ENCODE results near the gene PAX5. TPM values are rescaled to one million over a fixed set of nuclear protein-coding genes. Genes with fewer than 3 reads are reported as not detected.

Gene PAX5
- total RNA-seq, 2 experiments from 2014 or later = 0.95 to 1.1 TPM

- ChIA-PET CTCF (interaction anchor here (1.0 kb wide), 1 partner anchor 90 kb away, joined by 4 read pairs; no protein-coding TSS in a partner anchor), POLR2A (no interaction called here)
- H3K4me3 Mint-ChIP-seq = no peak overlapping the region
- DNase-seq = no peak
- ATAC-seq = no peak
- H3K36me3 Mint-ChIP-seq (ENCODE audit: low read depth) = no peaks in the 10 kb centered on the region
- peaks cover 2% of the 10 kb centered on the region for H3K4me1 Mint-ChIP-seq (ENCODE audit: low read depth)
- H3K9me3 Mint-ChIP-seq = no peaks in the 10 kb centered on the region
- H3K27me3 Mint-ChIP-seq = peaks cover 13% of the 10 kb centered on the region
- intact Hi-C loops (cut with micrococcal nuclease) = no loop called here
- H3K27ac Mint-ChIP-seq = no peak overlapping the region
- no peak for TF ChIP-seq CTCF (IDR thresholded peaks at IDR 0.05)
Measured at GRCh38 chr9:36963346-36963745, 70.7 kb downstream of the PAX5 start.

GRCh38 chr9:36962691-36963090 lies 71.4 kb downstream of the PAX5 start:
- Mint-ChIP-seq H3K9me3 (no peaks in the 10 kb centered on the region), H3K4me3 (no peak overlapping the region), H3K27me3 (peaks cover 16% of the 10 kb centered on the region), H3K27ac (no peak overlapping the region), H3K36me3 (ENCODE audit: low read depth) (no peaks in the 10 kb centered on the region), H3K4me1 (ENCODE audit: low read depth) (peaks cover 2% of the 10 kb centered on the region)
- ATAC-seq (no peak), DNase-seq (no peak)
- POLR2A ChIA-PET = no interaction called here
- intact Hi-C loops (cut with micrococcal nuclease) = no loop called here
- TF ChIP-seq CTCF (IDR thresholded peaks at IDR 0.05) = no peak
- CTCF ChIA-PET = interaction anchor here (1.0 kb wide), 1 partner anchor 89 kb away, joined by 4 read pairs; no protein-coding TSS in a partner anchor

GRCh38 chr9:36961561-36962325 lies 72.3 kb downstream of the PAX5 start:
- Mint-ChIP-seq H3K4me1 (ENCODE audit: low read depth) (peaks cover 2% of the 10 kb centered on the region), H3K27me3 (peaks cover 21% of the 10 kb centered on the region), H3K9me3 (no peaks in the 10 kb centered on the region), H3K4me3 (no peak overlapping the region), H3K36me3 (ENCODE audit: low read depth) (no peaks in the 10 kb centered on the region), H3K27ac (no peak overlapping the region)
- ATAC-seq (no peak), DNase-seq (peak; percentile 20)
- no peak for TF ChIP-seq CTCF (IDR thresholded peaks at IDR 0.05)
- ChIA-PET POLR2A (no interaction called here), CTCF (interaction anchor here (0.6 to 1.5 kb wide), 2 partner anchors 30 to 633 kb away, joined by 3 read pairs; no protein-coding TSS in a partner anchor)
- intact Hi-C loops (cut with micrococcal nuclease) = no loop called here

- intact Hi-C loops (cut with micrococcal nuclease) = no loop called here
- ChIA-PET POLR2A (no interaction called here), CTCF (interaction anchor here (0.9 to 1.5 kb wide), 2 partner anchors 30 to 86 kb away, joined by 3 read pairs; no protein-coding TSS in a partner anchor)
- H3K4me1 Mint-ChIP-seq (ENCODE audit: low read depth) = peaks cover 2% of the 10 kb centered on the region
- no peaks in the 10 kb centered on the region for H3K9me3 Mint-ChIP-seq
- DNase-seq (no peak), ATAC-seq (no peak)
- no peaks in the 10 kb centered on the region for H3K36me3 Mint-ChIP-seq (ENCODE audit: low read depth)
- H3K27ac Mint-ChIP-seq = no peak overlapping the region
- peaks cover 27% of the 10 kb centered on the region for H3K27me3 Mint-ChIP-seq
- H3K4me3 Mint-ChIP-seq = no peak overlapping the region
- TF ChIP-seq CTCF (IDR thresholded peaks at IDR 0.05) = no peak
Measured at GRCh38 chr9:36961051-36961450, 73.0 kb downstream of the PAX5 start.

- H3K4me1 Mint-ChIP-seq (ENCODE audit: low read depth) = peaks cover 2% of the 10 kb centered on the region
- no peak overlapping the region for H3K27ac Mint-ChIP-seq
- ATAC-seq (no peak), DNase-seq (no peak)
- H3K27me3 Mint-ChIP-seq = peaks cover 29% of the 10 kb centered on the region
- no peaks in the 10 kb centered on the region for H3K9me3 Mint-ChIP-seq
- H3K4me3 Mint-ChIP-seq = no peak overlapping the region
- POLR2A ChIA-PET = no interaction called here
- TF ChIP-seq CTCF (IDR thresholded peaks at IDR 0.05) = no peak
- intact Hi-C loops (cut with micrococcal nuclease) = no loop called here
- no peaks in the 10 kb centered on the region for H3K36me3 Mint-ChIP-seq (ENCODE audit: low read depth)
- CTCF ChIA-PET = interaction anchor here (0.9 kb wide), 1 partner anchor 85 kb away, joined by 3 read pairs; no protein-coding TSS in a partner anchor
Measured at GRCh38 chr9:36960575-36960955, 73.5 kb downstream of the PAX5 start.
